ENCODE measurements around the gene DOP1A. TPM values are rescaled to one million over a fixed set of nuclear protein-coding genes. Genes with fewer than 3 reads are reported as not detected.

The DOP1A gene
- total and polyA plus RNA-seq, 2 of the 4 experiments (the other 2 are of a cell fraction), result 6.0 to 32.4 TPM

Other genes with a start within 250 kb of the DOP1A start
- 6.3 and 6.7 TPM in 2 replicates for gene UBE3D, start 1.8 kb upstream of the DOP1A start, total RNA-seq (2012; rRNA removed)
- 2.7 and 3.2 TPM in 2 replicates for gene UBE3D, start 1.8 kb upstream of the DOP1A start, polyA plus RNA-seq (2012; rRNA removed)
- 223 and 336 TPM in 2 replicates for gene PGM3, start 125.6 kb downstream of the DOP1A start, total RNA-seq (2012; rRNA removed)
- 64.3 and 68.4 TPM in 2 replicates for gene PGM3, start 125.6 kb downstream of the DOP1A start, polyA plus RNA-seq (2012; rRNA removed)
- 3.9 and 4.7 TPM in 2 replicates for gene RWDD2A, start 125.7 kb downstream of the DOP1A start, total RNA-seq (2012; rRNA removed)
- gene RWDD2A, start 125.7 kb downstream of the DOP1A start, polyA plus RNA-seq (2012; rRNA removed), result 3.5 and 4.1 TPM in 2 replicates

All from IMR-90 (cell line).